ENCODE results near the gene ANP32E.
"Not testable (repeated sequence)": the region's sequence is repeated elsewhere in the genome, so short reads cannot be mapped to it uniquely, and the experiment has no call there.

The ANP32E gene

GRCh38 chr1:150227228-150227627 is 8.7 kb downstream of the ANP32E start:
- DNase-seq (ENCODE audit: low read depth): no peak
- no peak overlapping the region for H3K4me3 ChIP-seq (ENCODE audit: control insufficient read depth, low read depth, low read length)
- TF ChIP-seq CTCF (IDR thresholded peaks at IDR 0.05; ENCODE audit: control insufficient read depth, insufficient read depth, low read depth, low read length, missing control alignments): no peak

GRCh38 chr1:150226486-150226885 is 9.4 kb downstream of the ANP32E start:
- no peak for DNase-seq (ENCODE audit: low read depth)
- TF ChIP-seq CTCF (IDR thresholded peaks at IDR 0.05; ENCODE audit: control insufficient read depth, insufficient read depth, low read depth, low read length, missing control alignments): no peak
- no peak overlapping the region for H3K4me3 ChIP-seq (ENCODE audit: control insufficient read depth, low read depth, low read length)

- no peak overlapping the region for H3K4me3 ChIP-seq (ENCODE audit: control insufficient read depth, low read depth, low read length)
- TF ChIP-seq CTCF (IDR thresholded peaks at IDR 0.05; ENCODE audit: control insufficient read depth, insufficient read depth, low read depth, low read length, missing control alignments): no peak
Measured at GRCh38 chr1:150225546-150225945, 10.4 kb downstream of the ANP32E start.

GRCh38 chr1:150224983-150225382 is 10.9 kb downstream of the ANP32E start:
- no peak for DNase-seq (ENCODE audit: low read depth)
- TF ChIP-seq CTCF (IDR thresholded peaks at IDR 0.05; ENCODE audit: control insufficient read depth, insufficient read depth, low read depth, low read length, missing control alignments): no peak
- no peak overlapping the region for H3K4me3 ChIP-seq (ENCODE audit: control insufficient read depth, low read depth, low read length)

More at GRCh38 chr1:150225546-150225945, 10.4 kb downstream of the ANP32E start:
- no peak for DNase-seq (ENCODE audit: low read depth)

GRCh38 chr1:150221552-150221951 is 14.4 kb downstream of the ANP32E start:
- TF ChIP-seq CTCF (IDR thresholded peaks at IDR 0.05; ENCODE audit: control insufficient read depth, insufficient read depth, low read depth, low read length, missing control alignments): peak; percentile 43
- H3K4me3 ChIP-seq (ENCODE audit: control insufficient read depth, low read depth, low read length): no peak overlapping the region
- no peak for DNase-seq (ENCODE audit: low read depth)

- not testable (repeated sequence) for DNase-seq (ENCODE audit: low read depth); H3K4me3 ChIP-seq (ENCODE audit: control insufficient read depth, low read depth, low read length)
Measured at GRCh38 chr1:150215855-150216254, 20.1 kb downstream of the ANP32E start.

- H3K4me3 ChIP-seq (ENCODE audit: control insufficient read depth, low read depth, low read length); DNase-seq (ENCODE audit: low read depth): not testable (repeated sequence)
Measured at GRCh38 chr1:150214099-150214756, 21.7 kb downstream of the ANP32E start.

Measured in AG09309 (cell line).